Lower leg skin (tissue), 3 donors: ENCODE results near the gene CAMTA1.

ENCODE experiments used
- CTCF ChIP-seq, 3 donors: fragments of 450-650 bp; IDR thresholded peaks; one replicate each; pipeline ENCODE4 v1.5.1; 2016; ENCODE audit warnings: antibody characterized with exemption in 3 of 3, mild to moderate bottlenecking in 3 of 3, moderate library complexity in 2 of 3
- POLR2A ChIP-seq, 2 donors: fragments of 450-650 bp; IDR thresholded peaks; one replicate each; pipeline ENCODE4 v1.6.1; 2016 to 2017; ENCODE audit warnings: antibody characterized with exemption in 2 of 2, mild to moderate bottlenecking in 1 of 2, moderate library complexity in 1 of 2

- no peak for TF ChIP-seq POLR2A (IDR thresholded peaks at IDR 0.05)
- TF ChIP-seq CTCF (IDR thresholded peaks at IDR 0.05) = no peak
Observed at GRCh38 chr1:6858596-6858995, 73.3 kb downstream of the CAMTA1 start.
